WTC11 (cell line): ENCODE data around the gene THOC1. TPM values are rescaled to one million over a fixed set of nuclear protein-coding genes. Genes with fewer than 3 reads are reported as not detected.
"Not testable (repeated sequence)": the region's sequence is repeated elsewhere in the genome, so short reads cannot be mapped to it uniquely, and the experiment has no call there.

ENCODE experiments used
- ATAC-seq: fragments of 200-7000 bp; cut with Tn5 transposase; 2 replicates; pipeline ENCODE4 v1.10.0; 2021; ENCODE audit warnings: mild to moderate bottlenecking, moderate library complexity
- CTCF ChIA-PET: fragments of 300-600 bp; sonication (Branson Sonifier 250); formaldehyde crosslinking; loops from one replicate; lab custom pipeline; 2021; ENCODE audit warnings: antibody characterized with exemption; lab: Charles Lee
- POLR2A ChIA-PET: fragments of 350-600 bp; sonication (Branson Sonifier 250); formaldehyde crosslinking; loops from one replicate; lab custom pipeline; 2021; ENCODE audit warnings: antibody characterized with exemption; lab: Charles Lee
- DNase-seq: peaks from one replicate; pipeline ENCODE4 v3.0.0; 2021; ENCODE audit warnings: low spot score
- H3K27ac Mint-ChIP-seq: 2 replicates; pipeline ENCODE4 v1.8.0; 2021; ENCODE audit warnings: mixed read lengths
- H3K27me3 Mint-ChIP-seq: 2 replicates; pipeline ENCODE4 v1.8.0; 2021; ENCODE audit warnings: low read depth, mild to moderate bottlenecking, moderate library complexity, mixed read lengths
- H3K36me3 Mint-ChIP-seq: 2 replicates; pipeline ENCODE4 v1.8.0; 2021; ENCODE audit warnings: mixed read lengths
- H3K4me1 Mint-ChIP-seq: 2 replicates; pipeline ENCODE4 v1.8.0; 2022; ENCODE audit warnings: mixed read lengths
- H3K4me3 Mint-ChIP-seq: 2 replicates; pipeline ENCODE4 v1.8.0; 2021; ENCODE audit warnings: mild to moderate bottlenecking, moderate library complexity, mixed read lengths
- H3K9me3 Mint-ChIP-seq: 2 replicates; pipeline ENCODE4 v1.8.0; 2021; ENCODE audit warnings: mixed read lengths
- ETV6 ChIP-seq: sonication (generic); formaldehyde crosslinking; IDR thresholded peaks from 2 replicates; pipeline ENCODE4 v1.8.1; 2022; ENCODE audit warnings: mild to moderate bottlenecking, missing genetic modification reagents
- FOXJ3 ChIP-seq: sonication (generic); formaldehyde crosslinking; IDR thresholded peaks from 2 replicates; pipeline ENCODE4 v1.9.0; 2021; ENCODE audit warnings: missing genetic modification reagents, mild to moderate bottlenecking, borderline replicate concordance
- IRF2 ChIP-seq: sonication (generic); formaldehyde crosslinking; IDR thresholded peaks from 2 replicates; pipeline ENCODE4 v1.8.0; 2022; ENCODE audit warnings: low read depth, missing genetic modification reagents, borderline replicate concordance
- MYBL2 ChIP-seq: sonication (generic); formaldehyde crosslinking; IDR thresholded peaks from 2 replicates; pipeline ENCODE4 v1.8.1; 2023; ENCODE audit warnings: mild to moderate bottlenecking, moderate library complexity, missing genetic modification reagents
- ZNF263 ChIP-seq: sonication (generic); formaldehyde crosslinking; IDR thresholded peaks from 2 replicates; pipeline ENCODE4 v1.8.1; 2022; ENCODE audit warnings: low read depth, mild to moderate bottlenecking, moderate library complexity, missing genetic modification reagents
- ZNF396 ChIP-seq: fragments of 250-450 bp; sonication (Bioruptor Pico); IDR thresholded peaks from 2 replicates; pipeline ENCODE4 v1.8.0; 2021; ENCODE audit warnings: mild to moderate bottlenecking, moderate library complexity, borderline replicate concordance
- total RNA-seq: library from RNA; stranded (reverse); gene quantifications from 3 replicates; pipeline ENCODE4 v1.2.3, GENCODE V29; 2021
- TF ChIP-seq, protein P1 (sequence below): sonication (generic); formaldehyde crosslinking; conservative IDR thresholded peaks from 2 replicates; pipeline ENCODE4 v1.8.1; 2022; ENCODE audit warnings: mild to moderate bottlenecking, missing genetic modification reagents
- TF ChIP-seq, protein P2 (sequence below): fragments of 250-450 bp; sonication (Bioruptor Pico); IDR thresholded peaks from 2 replicates; pipeline ENCODE4 v1.9.0; 2021; ENCODE audit warnings: mild to moderate bottlenecking
- TF ChIP-seq, protein P3 (sequence below): sonication (generic); formaldehyde crosslinking; conservative IDR thresholded peaks from 2 replicates; pipeline ENCODE4 v1.8.1; 2023; ENCODE audit warnings: mild to moderate bottlenecking, low read depth, missing genetic modification reagents, moderate library complexity

THOC1 gene
- total RNA-seq, 1 experiment from 2014 or later, result 65.8 TPM

DNA sequence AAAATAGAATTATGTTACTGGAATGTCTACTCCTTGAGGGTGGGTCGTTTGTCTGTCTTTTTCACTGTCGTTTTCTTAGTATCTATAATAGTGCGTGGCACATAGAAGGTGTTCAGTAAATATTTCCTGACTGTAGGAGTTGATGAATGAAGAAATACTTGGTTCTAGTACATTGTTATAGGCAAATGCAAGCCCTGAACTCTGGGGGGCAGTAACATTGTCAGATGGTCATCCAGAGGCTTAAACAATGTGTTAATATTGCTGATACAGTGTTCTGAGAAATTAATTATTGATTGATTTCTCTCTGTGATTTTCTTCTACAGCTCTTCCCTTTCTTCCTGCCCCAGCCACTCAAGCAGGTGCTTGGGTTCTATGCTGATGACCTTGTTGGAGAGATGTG lies 24.4 kb upstream of the THOC1 start:
- H3K9me3 Mint-ChIP-seq, result no peaks in the 10 kb centered on the region
- H3K4me1 Mint-ChIP-seq, result no peaks in the 10 kb centered on the region
- no peak overlapping the region for H3K4me3 Mint-ChIP-seq
- no peak overlapping the region for H3K27ac Mint-ChIP-seq
- H3K27me3 Mint-ChIP-seq, result no peaks in the 10 kb centered on the region; the same call in 1 of the 2 replicates
- DNase-seq, result no peak
- no peaks in the 10 kb centered on the region for H3K36me3 Mint-ChIP-seq
- TF ChIP-seq MYBL2 (CRISPR knock-in tag) (no peak), IRF2 (CRISPR knock-in tag) (no peak), ZNF263 (CRISPR knock-in tag) (no peak), FOXJ3 (no peak)
- TF ChIP-seq, protein P1, sequence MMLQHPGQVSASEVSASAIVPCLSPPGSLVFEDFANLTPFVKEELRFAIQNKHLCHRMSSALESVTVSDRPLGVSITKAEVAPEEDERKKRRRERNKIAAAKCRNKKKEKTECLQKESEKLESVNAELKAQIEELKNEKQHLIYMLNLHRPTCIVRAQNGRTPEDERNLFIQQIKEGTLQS, result no peak
- TF ChIP-seq, all 79 proteins: peak for 0
- ChIA-PET POLR2A (no interaction called here), CTCF (no interaction called here)
- ATAC-seq, result no peak; the same call in 1 of the 2 replicates

DNA sequence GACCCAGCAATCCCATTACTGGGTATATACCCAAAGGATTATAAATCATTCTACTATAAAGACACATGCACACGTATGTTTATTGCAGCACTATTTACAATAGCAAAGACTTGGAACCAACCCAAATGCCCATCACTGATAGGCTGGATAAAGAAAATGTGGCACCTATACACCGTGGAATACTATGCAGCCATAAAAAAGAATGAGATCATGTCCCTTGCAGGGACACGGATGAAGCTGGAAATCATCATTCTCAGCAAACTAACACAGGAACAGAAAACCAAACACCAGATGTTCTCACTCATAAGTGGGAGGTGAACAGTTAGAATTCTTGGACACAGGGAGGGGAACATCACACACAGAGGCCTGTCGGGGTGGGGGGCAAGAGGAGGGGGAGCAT lies 22.1 kb upstream of the THOC1 start:
- POLR2A ChIA-PET, H3K4me3 Mint-ChIP-seq, H3K27ac Mint-ChIP-seq, ATAC-seq, H3K36me3 Mint-ChIP-seq, H3K9me3 Mint-ChIP-seq, DNase-seq, H3K4me1 Mint-ChIP-seq, H3K27me3 Mint-ChIP-seq: not testable (repeated sequence)
- CTCF ChIA-PET, result interaction anchor here (0.6 kb wide), 1 partner anchor 207 kb away, joined by 3 read pairs; no protein-coding TSS in a partner anchor

DNA sequence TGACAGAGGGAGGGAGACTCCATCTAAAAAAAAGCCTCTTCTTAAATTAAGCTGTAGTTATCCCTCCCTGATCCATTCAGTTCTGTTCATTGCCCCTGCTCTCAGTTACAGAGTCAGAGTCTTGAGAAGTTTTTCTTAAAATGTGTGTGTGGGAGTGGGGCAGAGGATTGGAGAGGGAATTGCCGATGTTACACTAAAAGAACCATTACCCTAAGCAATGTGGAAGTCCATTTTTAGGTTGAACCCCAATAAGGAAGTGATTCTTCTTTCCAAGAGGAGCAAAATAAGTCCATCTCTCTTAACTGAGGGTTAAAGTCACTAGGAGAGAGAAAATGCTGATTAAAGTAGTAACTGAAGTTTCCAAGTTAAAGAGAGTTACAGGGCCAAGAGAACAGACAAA lies 21.2 kb upstream of the THOC1 start:
- POLR2A ChIA-PET, result no interaction called here
- no peak for ATAC-seq
- TF ChIP-seq ETV6 (CRISPR knock-in tag), result no peak
- no peak for TF ChIP-seq ZNF396 (CRISPR knock-in tag)
- TF ChIP-seq, protein P1, result no peak
- TF ChIP-seq, protein P2, sequence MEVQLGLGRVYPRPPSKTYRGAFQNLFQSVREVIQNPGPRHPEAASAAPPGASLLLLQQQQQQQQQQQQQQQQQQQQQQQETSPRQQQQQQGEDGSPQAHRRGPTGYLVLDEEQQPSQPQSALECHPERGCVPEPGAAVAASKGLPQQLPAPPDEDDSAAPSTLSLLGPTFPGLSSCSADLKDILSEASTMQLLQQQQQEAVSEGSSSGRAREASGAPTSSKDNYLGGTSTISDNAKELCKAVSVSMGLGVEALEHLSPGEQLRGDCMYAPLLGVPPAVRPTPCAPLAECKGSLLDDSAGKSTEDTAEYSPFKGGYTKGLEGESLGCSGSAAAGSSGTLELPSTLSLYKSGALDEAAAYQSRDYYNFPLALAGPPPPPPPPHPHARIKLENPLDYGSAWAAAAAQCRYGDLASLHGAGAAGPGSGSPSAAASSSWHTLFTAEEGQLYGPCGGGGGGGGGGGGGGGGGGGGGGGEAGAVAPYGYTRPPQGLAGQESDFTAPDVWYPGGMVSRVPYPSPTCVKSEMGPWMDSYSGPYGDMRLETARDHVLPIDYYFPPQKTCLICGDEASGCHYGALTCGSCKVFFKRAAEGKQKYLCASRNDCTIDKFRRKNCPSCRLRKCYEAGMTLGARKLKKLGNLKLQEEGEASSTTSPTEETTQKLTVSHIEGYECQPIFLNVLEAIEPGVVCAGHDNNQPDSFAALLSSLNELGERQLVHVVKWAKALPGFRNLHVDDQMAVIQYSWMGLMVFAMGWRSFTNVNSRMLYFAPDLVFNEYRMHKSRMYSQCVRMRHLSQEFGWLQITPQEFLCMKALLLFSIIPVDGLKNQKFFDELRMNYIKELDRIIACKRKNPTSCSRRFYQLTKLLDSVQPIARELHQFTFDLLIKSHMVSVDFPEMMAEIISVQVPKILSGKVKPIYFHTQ (CRISPR knock-in tag), result no peak
- H3K9me3 Mint-ChIP-seq, result no peaks in the 10 kb centered on the region
- H3K36me3 Mint-ChIP-seq, result no peaks in the 10 kb centered on the region
- no peaks in the 10 kb centered on the region for H3K4me1 Mint-ChIP-seq
- DNase-seq, result no peak
- no peak overlapping the region for H3K4me3 Mint-ChIP-seq
- no peaks in the 10 kb centered on the region for H3K27me3 Mint-ChIP-seq
- CTCF ChIA-PET, result no interaction called here
- no peak overlapping the region for H3K27ac Mint-ChIP-seq

DNA sequence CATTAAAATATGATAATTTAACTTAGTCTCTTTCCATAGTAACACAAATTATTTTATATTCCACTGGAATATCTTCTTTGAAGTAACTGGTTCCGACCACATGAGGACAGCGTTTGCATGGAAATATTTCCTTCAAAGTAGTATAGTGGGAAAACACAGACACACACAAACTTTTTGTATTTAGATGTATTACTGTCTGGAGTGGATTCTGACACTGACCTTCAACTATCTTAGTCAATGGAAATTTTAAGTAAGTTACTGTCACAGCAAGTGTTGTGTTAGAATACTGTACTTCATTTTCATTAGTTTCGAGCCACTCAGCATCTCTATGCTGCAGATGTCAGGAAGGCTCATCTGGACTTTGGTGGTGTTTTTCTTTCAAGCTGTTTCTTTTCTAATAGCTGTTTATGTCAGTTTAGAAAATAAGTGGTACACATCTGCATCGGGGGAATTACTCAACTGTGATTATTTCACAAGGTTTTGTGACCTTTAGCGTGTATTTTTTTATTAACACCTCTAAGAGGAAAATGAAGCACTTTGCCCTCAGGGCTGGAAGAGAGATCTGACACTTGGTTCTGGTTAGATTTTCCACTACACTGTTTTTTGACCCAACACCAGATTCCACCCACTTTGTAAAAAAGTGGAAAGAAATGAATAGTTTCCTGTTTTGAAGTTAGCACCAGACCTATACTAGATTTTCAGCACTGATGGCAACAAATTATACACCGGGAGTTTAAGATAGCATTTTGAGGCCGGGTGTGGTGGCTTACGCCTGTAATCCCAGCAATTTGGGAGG lies 18.9 kb upstream of the THOC1 start:
- no peak overlapping the region for H3K4me3 Mint-ChIP-seq
- ATAC-seq (no peak), DNase-seq (no peak)
- POLR2A ChIA-PET, result no interaction called here
- H3K4me1 Mint-ChIP-seq, result no peaks in the 10 kb centered on the region
- H3K9me3 Mint-ChIP-seq, result no peaks in the 10 kb centered on the region
- H3K27me3 Mint-ChIP-seq, result no peaks in the 10 kb centered on the region
- H3K27ac Mint-ChIP-seq, result no peak overlapping the region; the same call in 1 of the 2 replicates
- H3K36me3 Mint-ChIP-seq, result no peaks in the 10 kb centered on the region
- TF ChIP-seq, protein P3, sequence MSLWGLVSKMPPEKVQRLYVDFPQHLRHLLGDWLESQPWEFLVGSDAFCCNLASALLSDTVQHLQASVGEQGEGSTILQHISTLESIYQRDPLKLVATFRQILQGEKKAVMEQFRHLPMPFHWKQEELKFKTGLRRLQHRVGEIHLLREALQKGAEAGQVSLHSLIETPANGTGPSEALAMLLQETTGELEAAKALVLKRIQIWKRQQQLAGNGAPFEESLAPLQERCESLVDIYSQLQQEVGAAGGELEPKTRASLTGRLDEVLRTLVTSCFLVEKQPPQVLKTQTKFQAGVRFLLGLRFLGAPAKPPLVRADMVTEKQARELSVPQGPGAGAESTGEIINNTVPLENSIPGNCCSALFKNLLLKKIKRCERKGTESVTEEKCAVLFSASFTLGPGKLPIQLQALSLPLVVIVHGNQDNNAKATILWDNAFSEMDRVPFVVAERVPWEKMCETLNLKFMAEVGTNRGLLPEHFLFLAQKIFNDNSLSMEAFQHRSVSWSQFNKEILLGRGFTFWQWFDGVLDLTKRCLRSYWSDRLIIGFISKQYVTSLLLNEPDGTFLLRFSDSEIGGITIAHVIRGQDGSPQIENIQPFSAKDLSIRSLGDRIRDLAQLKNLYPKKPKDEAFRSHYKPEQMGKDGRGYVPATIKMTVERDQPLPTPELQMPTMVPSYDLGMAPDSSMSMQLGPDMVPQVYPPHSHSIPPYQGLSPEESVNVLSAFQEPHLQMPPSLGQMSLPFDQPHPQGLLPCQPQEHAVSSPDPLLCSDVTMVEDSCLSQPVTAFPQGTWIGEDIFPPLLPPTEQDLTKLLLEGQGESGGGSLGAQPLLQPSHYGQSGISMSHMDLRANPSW, result no peak
- TF ChIP-seq, all 79 proteins: peak for 0
- CTCF ChIA-PET, result no interaction called here
